Astrocyte (in vitro differentiated cells and primary cell): ENCODE data around the gene AZGP1. TPM values are rescaled to one million over a fixed set of nuclear protein-coding genes. Genes with fewer than 3 reads are reported as not detected.

Source experiments
- DNase-seq: peaks from one replicate; pipeline ENCODE4 v3.0.0-alpha.2; 2010; ENCODE audit warnings: low read depth
- FAIRE-seq: peaks from 2 replicates; lab custom pipeline; 2011; peaks lifted over from hg19 to GRCh38; lab: Jason Lieb, UNC
- H2AFZ ChIP-seq: 2 replicates; pipeline ENCODE4 v1.6.0; 2012; ENCODE audit warnings: low read depth, low read length, inconsistent platforms
- H3K27ac ChIP-seq: 2 replicates; pipeline ENCODE4 v1.5.1; 2011; ENCODE audit warnings: low read depth, low read length, inconsistent platforms
- H3K27me3 ChIP-seq: 2 replicates; pipeline ENCODE4 v1.6.0; 2011; ENCODE audit warnings: low read length, inconsistent platforms; ENCODE audit not compliant: insufficient read depth
- H3K36me3 ChIP-seq: 2 replicates; pipeline ENCODE4 v1.5.1; 2011; ENCODE audit warnings: low read length, inconsistent platforms; ENCODE audit not compliant: insufficient read depth
- H3K4me1 ChIP-seq: 2 replicates; pipeline ENCODE4 v1.5.1; 2011; ENCODE audit warnings: low read length, inconsistent platforms; ENCODE audit not compliant: insufficient read depth
- H3K4me2 ChIP-seq: 2 replicates; pipeline ENCODE4 v1.6.0; 2012; ENCODE audit warnings: low read length, inconsistent platforms
- H3K4me3 ChIP-seq: 2 replicates; pipeline ENCODE4 v1.5.1; 2011; ENCODE audit warnings: low read depth, mild to moderate bottlenecking, low read length, inconsistent platforms; ENCODE audit not compliant: insufficient read depth
- H3K79me2 ChIP-seq: 2 replicates; pipeline ENCODE4 v1.6.0; 2012; ENCODE audit warnings: mild to moderate bottlenecking, low read length, inconsistent platforms; ENCODE audit not compliant: insufficient read depth
- H3K9ac ChIP-seq: 2 replicates; pipeline ENCODE4 v1.6.0; 2012; ENCODE audit warnings: mild to moderate bottlenecking, low read length, inconsistent platforms
- H3K9me3 ChIP-seq: 2 replicates; pipeline ENCODE4 v1.5.1; 2012; ENCODE audit warnings: low read depth, mild to moderate bottlenecking, low read length, inconsistent platforms; ENCODE audit not compliant: insufficient read depth
- H4K20me1 ChIP-seq: 2 replicates; pipeline ENCODE4 v1.6.0; 2012; ENCODE audit warnings: low read length, inconsistent platforms; ENCODE audit not compliant: insufficient read depth
- H3K27ac Mint-ChIP-seq: one replicate; pipeline ENCODE4 v1.8.0; 2021; ENCODE audit warnings: mild to moderate bottlenecking, mixed read lengths; ENCODE audit not compliant: unreplicated experiment
- H3K27me3 Mint-ChIP-seq: one replicate; pipeline ENCODE4 v1.8.0; 2021; ENCODE audit warnings: low read depth, mixed read lengths; ENCODE audit not compliant: unreplicated experiment
- H3K36me3 Mint-ChIP-seq: one replicate; pipeline ENCODE4 v1.8.0; 2021; ENCODE audit warnings: low read depth, mixed read lengths; ENCODE audit not compliant: unreplicated experiment
- H3K4me1 Mint-ChIP-seq: one replicate; pipeline ENCODE4 v1.8.0; 2021; ENCODE audit warnings: low read depth, mixed read lengths; ENCODE audit not compliant: unreplicated experiment
- H3K4me3 Mint-ChIP-seq: one replicate; pipeline ENCODE4 v1.8.0; 2021; ENCODE audit warnings: mild to moderate bottlenecking, moderate library complexity, mixed read lengths; ENCODE audit not compliant: unreplicated experiment
- H3K9me3 Mint-ChIP-seq: one replicate; pipeline ENCODE4 v1.8.0; 2021; ENCODE audit warnings: mild to moderate bottlenecking, mixed read lengths; ENCODE audit not compliant: unreplicated experiment
- EZH2 ChIP-seq: IDR thresholded peaks from 2 replicates; pipeline ENCODE4 v1.6.1; 2012; ENCODE audit warnings: mild to moderate bottlenecking, low read length, inconsistent platforms; ENCODE audit not compliant: insufficient read depth
- total RNA-seq: library from RNA; stranded (reverse); gene quantifications from 2 replicates; pipeline ENCODE4 v1.2.1, GENCODE V29; 2021
- TF ChIP-seq, protein P1 (sequence below): IDR thresholded peaks from 2 replicates; pipeline ENCODE4 v1.5.1; 2011; ENCODE audit warnings: low read depth, mild to moderate bottlenecking, inconsistent platforms, low read length, moderate library complexity; ENCODE audit not compliant: insufficient read depth

The AZGP1 gene
- total RNA-seq, 1 donor from 2014 or later: not detected

DNA sequence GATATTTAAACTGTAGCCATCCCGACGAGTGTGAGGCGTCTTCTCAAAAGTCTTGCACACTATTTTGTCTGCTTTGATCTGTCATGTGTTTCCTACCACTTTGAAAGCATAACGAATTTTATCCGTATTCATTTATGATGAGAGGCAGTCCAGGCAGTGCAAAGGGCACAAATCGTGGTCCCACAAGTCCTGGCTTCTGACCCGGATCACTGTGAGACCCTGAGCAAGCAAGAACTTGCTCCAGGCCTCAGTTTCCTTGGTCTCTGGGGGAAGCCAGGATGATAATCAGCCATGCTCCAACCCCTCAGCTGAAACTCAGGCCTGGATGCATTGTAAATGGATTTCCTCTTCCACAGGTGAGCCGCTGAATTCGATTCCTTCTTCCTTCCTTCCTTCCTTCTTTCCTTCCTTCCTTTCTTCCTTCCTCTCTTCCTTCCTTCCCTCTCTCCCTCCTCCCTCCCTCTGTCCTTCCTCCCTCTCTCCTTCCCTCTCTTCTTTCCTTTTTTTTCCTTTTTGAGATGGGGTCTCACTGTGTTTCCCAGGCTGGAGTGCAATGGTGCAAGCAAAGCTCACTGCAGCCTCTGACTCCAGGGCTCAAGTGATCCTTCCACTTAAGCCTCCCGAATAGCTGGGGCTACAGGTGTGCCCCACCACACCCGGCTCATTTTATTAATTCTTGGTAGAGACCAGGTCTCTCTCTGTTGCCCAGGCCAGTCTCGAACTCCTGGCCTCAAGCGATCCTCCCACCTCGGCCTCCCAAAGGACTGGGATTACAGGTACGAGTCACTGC, 21.1 kb upstream of the AZGP1 start:
- H3K4me3 ChIP-seq: peak overlapping the region; percentile 53
- no peak for FAIRE-seq
- Mint-ChIP-seq H3K4me1 (no peaks in the 10 kb centered on the region), H3K9me3 (no peaks in the 10 kb centered on the region), H3K4me3 (no peak overlapping the region), H3K27me3 (peaks cover 6% of the 10 kb centered on the region), H3K36me3 (no peaks in the 10 kb centered on the region), H3K27ac (no peak overlapping the region)
- no peaks in the 10 kb centered on the region for H3K27me3 ChIP-seq
- TF ChIP-seq EZH2: no peak
- TF ChIP-seq, protein P1, sequence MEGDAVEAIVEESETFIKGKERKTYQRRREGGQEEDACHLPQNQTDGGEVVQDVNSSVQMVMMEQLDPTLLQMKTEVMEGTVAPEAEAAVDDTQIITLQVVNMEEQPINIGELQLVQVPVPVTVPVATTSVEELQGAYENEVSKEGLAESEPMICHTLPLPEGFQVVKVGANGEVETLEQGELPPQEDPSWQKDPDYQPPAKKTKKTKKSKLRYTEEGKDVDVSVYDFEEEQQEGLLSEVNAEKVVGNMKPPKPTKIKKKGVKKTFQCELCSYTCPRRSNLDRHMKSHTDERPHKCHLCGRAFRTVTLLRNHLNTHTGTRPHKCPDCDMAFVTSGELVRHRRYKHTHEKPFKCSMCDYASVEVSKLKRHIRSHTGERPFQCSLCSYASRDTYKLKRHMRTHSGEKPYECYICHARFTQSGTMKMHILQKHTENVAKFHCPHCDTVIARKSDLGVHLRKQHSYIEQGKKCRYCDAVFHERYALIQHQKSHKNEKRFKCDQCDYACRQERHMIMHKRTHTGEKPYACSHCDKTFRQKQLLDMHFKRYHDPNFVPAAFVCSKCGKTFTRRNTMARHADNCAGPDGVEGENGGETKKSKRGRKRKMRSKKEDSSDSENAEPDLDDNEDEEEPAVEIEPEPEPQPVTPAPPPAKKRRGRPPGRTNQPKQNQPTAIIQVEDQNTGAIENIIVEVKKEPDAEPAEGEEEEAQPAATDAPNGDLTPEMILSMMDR: no peak
- peak overlapping the region; percentile 74 for H3K4me2 ChIP-seq
- H4K20me1 ChIP-seq: no peaks in the 10 kb centered on the region
- no peaks in the 10 kb centered on the region for H3K79me2 ChIP-seq
- H3K9me3 ChIP-seq: no peaks in the 10 kb centered on the region
- no peaks in the 10 kb centered on the region for H3K36me3 ChIP-seq
- no peak for DNase-seq
- H3K4me1 ChIP-seq: peaks cover 3% of the 10 kb centered on the region
- H3K27ac ChIP-seq: no peak overlapping the region
- peak overlapping the region; percentile 96 for H2AFZ ChIP-seq
- H3K9ac ChIP-seq: peak overlapping the region; percentile 62

- FAIRE-seq: no peak
- H3K36me3 Mint-ChIP-seq: no peaks in the 10 kb centered on the region
- H3K4me2 ChIP-seq: no peak overlapping the region
- H3K4me3 Mint-ChIP-seq: no peak overlapping the region
- H3K9me3 Mint-ChIP-seq: no peaks in the 10 kb centered on the region
- no peaks in the 10 kb centered on the region for H3K36me3 ChIP-seq
- H3K27ac Mint-ChIP-seq: no peak overlapping the region
- no peaks in the 10 kb centered on the region for H3K4me1 Mint-ChIP-seq
- H3K4me1 ChIP-seq: peaks cover 6% of the 10 kb centered on the region
- peaks cover 2% of the 10 kb centered on the region for H3K27me3 ChIP-seq
- no peak overlapping the region for H3K4me3 ChIP-seq
- H3K9me3 ChIP-seq: no peaks in the 10 kb centered on the region
- H3K79me2 ChIP-seq: no peaks in the 10 kb centered on the region
- no peak overlapping the region for H3K27ac ChIP-seq
- H3K27me3 Mint-ChIP-seq: peaks cover 9% of the 10 kb centered on the region
- peak overlapping the region; percentile 26 for H2AFZ ChIP-seq
- no peak for DNase-seq
- H4K20me1 ChIP-seq: no peaks in the 10 kb centered on the region
- no peak for TF ChIP-seq EZH2
- TF ChIP-seq, protein P1: no peak
- no peak overlapping the region for H3K9ac ChIP-seq
Observed at GRCh38 chr7:99994819-99995218, 19.0 kb upstream of the AZGP1 start.
